GM19372 (cell line): ENCODE data around the gene ARHGEF26.

Source experiments
- ATAC-seq: cut with Tn5 transposase; IDR thresholded peaks from one replicate; pipeline ENCODE4 v1.9.1; 2021; ENCODE audit warnings: mild to moderate bottlenecking, low read depth, moderate library complexity; ENCODE audit not compliant: unreplicated experiment

Gene ARHGEF26

DNA sequence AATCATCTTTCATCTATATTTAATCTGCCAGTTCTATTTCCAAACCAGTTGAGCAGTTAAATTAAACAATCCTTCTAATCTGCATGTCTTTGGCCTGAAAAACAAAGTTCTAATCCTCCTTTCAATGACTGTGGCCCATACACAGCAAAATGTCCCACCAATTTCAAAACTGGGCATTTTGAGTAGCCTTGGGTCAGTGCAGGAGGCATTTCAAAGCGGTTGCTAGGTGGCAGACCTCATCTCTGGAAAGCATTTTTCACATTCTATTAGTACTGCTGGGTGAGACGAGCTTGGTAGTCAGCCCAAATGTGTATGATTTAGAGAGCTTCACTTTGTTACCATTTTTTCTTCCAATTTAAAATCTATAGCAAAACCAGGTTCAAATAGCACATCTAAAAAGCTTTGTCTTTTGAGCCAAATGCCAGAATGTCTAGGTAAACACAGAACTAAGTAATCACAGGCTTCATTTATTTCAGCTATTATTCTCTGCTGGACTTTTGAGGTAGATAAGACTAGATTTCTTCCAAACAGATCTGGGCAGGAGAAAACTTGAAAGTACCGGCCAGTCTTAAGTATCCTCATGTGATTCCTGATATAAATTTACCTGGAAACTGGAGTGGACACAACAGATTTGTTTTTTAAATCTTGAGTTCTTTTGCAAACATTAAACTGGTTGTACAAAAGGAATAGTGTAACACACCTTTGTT is 8.9 kb upstream of the ARHGEF26 start:
- ATAC-seq = no peak

GRCh38 chr3:154113609-154114008 is 7.6 kb upstream of the ARHGEF26 start:
- no peak for ATAC-seq

DNA sequence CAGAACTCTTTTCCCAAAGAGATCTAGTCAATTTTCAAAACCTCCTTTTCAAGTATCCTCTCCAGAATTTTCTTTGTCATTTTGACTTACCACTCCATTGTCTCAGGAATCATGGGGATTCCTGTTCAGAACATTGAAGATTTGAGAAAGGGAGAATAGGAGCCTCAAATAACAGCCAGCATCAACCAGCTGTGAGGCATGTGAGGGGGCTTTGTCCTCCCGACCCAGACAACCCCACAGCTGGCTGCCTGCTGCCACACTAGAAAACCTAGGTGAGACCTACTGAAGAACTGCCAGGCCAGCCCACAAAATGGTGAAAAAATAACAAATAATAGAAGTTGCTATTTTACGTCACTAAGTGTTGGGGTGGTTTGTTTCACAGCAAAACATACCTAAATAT is 5.9 kb upstream of the ARHGEF26 start:
- ATAC-seq = no peak

DNA sequence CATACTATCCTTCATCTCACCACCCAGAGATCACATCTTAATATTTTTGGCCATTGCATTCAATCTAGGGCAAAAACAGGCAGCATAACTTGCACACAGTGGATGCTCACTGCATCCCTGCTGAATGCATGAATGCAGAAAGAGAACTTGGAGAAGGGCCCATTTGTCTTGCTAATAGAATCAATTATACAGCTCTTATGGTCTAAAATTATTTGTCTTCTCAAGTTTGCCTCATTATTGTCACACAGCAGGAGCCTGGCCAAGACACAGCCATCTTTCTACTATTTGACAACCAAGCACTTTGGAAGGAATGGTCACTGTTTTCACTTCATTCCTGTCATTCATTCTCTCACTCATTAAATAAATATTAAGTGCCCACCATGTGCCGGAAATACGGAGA is 1.2 kb upstream of the ARHGEF26 start:
- ATAC-seq = no peak

- peak; percentile 28 for ATAC-seq
Measured at GRCh38 chr3:154121701-154122551, 736 bp downstream of the ARHGEF26 start.

GRCh38 chr3:154122552-154122911 is 1.3 kb downstream of the ARHGEF26 start:
- ATAC-seq = no peak

GRCh38 chr3:154122912-154123559 is 1.8 kb downstream of the ARHGEF26 start:
- no peak for ATAC-seq

DNA sequence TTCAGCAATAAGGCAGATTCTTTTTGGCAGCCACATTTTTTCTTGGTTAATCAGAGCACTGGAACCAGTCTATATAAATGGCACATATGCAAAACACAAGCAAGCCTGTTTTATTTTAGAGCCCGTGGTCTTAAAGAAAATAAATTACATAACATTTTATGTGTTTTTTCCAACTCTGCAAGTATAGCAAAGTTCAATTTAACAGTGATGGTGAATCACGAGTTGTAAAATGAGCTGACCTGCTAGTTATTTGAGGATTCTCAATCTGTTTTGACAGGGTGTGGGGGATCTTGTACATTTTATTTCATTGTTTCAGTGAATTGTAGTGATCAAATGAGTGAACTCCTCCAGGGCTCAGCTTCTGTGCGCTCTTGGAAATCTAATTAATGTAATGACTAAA is 2.7 kb downstream of the ARHGEF26 start:
- ATAC-seq = no peak

DNA sequence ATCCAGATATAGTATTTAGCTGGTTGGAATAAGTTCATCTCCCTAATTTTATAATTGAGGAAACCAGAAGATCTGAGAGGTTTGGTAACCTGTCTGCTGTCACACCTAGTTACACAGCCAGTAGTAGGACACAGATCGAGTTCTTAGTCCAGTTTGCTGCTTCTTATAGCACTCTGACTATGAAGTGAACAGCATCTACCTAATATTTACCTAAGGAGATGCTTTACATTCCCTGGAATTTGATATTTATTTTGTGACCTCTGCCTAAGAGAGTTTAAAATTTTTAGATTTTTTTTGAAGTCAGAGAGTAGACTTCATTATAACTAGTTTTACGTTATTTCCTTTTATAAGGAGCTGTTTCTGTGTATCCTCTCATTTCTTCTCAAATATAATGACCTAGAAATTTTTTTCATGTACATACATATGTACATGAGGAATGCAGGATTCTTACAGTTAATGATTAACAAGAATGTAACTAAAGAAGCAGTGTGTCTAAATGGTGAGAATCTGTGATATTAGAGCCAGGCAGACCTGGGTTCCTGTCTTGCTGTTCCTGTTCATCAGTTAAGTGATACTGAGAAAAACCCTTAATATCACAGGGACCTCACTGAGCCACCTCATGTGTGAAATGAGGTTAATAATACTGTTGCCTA is 4.3 kb downstream of the ARHGEF26 start:
- no peak for ATAC-seq

GRCh38 chr3:154126651-154127050 is 5.5 kb downstream of the ARHGEF26 start:
- ATAC-seq = no peak

DNA sequence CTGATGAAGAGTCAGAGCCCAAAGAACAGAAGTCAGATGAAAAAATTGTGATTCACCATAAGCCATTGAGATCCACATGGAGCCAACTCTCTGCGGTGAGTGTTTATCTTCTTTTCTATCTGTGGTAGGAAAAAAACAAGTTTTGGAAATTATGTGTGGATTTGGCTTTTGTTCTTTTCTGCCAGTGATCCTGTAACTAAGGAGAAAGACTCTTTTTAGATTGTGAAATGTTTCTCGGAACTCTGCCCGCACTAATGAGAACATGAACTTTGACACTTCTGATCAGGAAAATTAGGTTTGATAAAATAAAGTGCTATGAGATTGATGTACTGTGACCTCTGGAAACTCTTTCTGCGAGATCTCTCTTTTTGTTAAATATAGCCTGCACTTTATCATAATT is 8.4 kb downstream of the ARHGEF26 start:
- no peak for ATAC-seq

DNA sequence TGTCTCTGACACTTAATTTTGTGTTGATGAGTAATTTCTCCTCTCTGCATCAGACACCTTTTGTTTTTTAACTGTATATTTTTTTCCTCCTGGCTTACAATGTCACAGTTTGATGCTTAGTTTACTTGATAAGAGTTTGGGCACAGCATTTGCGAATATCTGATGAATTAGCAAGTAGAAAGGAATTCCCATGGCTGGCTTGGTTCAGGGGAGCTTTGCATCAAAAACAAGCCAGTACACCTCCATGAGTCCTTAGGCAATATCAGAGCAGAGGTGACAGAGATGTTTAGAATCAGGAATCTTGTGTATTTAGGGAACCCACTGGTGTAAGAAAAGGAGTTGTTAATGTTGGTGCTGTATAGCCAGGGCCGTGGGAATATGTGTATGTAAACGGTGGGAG is 9.3 kb downstream of the ARHGEF26 start:
- no peak for ATAC-seq

GRCh38 chr3:154131830-154132229 is 10.6 kb downstream of the ARHGEF26 start:
- no peak for ATAC-seq

DNA sequence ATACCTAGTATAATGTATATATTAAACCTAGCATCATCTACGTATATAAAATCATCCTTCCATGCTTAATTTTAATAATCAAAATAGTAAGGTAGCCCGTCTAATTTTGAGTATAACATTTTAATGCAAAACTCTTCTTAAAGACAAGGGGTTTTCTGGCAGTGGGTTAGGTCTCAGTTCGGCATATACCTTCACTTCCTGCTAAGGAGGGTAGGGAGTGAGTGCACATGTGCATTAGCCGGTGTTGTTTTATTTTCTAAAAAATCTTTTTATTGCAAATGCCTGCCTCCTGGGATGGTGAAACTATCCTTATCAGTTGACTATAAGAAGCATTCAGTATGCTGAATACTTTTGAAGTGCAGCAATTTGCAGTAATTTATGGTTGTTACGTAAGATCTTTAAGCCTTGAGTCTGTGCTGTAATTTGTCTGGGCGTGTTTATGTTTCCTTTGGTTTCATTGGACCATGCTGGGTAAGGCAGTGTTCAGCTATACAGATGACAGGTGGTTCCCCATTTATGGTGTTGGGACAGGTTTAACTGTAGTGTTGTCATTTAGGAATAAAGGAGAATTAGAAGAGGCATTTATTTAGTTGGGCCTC is 11.7 kb downstream of the ARHGEF26 start:
- ATAC-seq = no peak

DNA sequence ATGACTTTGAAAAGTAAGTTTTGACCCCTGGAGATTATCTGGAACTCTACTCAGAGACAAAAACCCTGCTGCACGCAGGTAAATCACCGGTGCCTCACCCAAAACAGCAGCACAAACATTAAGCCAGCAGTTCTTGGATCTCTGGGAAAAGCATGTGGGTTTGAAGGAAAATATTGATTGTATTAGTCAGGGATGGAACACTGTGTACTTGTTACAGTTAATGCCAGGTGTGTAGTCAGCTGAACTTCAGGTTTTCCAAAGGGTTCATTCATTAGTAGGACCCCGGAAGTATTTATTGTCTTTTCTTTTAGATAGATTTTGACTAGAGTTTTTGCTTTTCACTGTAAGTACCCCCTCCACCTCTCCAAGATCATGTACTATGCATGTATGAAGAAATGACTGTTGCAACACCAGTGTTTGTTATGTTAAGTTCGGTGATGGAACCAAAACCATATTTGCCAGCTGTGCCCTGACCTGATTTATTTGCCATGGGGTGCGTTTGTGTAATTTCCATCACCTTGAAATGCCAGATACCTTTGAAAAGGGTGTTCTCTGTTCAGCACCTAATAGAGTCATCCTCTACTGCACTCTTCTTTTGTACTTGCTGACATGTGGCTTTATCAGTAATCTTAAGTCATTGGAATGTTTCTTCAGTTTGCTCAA is 14.5 kb downstream of the ARHGEF26 start:
- no peak for ATAC-seq

DNA sequence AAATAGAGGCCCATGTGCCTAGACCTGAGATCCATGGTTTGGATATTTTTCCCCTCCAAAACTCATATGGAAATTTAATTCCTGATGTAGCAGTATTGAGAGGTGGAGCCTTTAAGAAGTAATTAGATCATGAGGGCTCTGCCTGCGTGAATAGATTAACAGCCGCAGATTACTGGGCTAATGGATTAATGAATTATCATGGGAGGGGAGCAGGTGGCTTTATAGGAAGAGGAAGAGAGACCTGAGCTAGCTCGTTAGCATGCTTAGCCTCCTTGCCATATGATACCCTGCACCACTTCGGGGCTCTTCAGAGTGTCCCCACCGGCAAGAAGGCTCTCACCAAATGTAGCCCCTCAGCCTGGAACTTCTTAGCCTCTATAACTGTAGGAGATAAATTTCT is 15.8 kb downstream of the ARHGEF26 start:
- ATAC-seq = no peak

DNA sequence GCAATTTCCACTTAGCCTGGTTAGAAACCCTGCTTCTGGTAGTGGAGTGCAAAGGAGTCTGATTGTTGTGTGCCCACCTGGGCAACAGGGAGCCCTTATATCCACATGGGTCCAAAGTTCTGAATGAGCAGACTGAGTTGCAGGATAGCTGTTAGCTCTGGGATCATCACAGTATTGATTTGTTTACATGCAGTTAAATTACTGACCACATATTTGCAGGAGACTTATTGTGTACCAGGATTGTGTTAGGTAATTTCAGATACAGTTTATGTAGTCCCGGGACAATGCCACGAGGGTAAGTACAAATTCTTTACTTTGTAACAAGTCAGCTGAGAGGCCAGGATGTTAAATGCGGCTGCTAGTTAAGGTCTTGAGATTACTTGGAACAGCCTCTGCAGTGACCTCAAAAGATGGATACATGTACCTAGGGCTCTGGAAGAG is 18.8 kb downstream of the ARHGEF26 start:
- no peak for ATAC-seq

DNA sequence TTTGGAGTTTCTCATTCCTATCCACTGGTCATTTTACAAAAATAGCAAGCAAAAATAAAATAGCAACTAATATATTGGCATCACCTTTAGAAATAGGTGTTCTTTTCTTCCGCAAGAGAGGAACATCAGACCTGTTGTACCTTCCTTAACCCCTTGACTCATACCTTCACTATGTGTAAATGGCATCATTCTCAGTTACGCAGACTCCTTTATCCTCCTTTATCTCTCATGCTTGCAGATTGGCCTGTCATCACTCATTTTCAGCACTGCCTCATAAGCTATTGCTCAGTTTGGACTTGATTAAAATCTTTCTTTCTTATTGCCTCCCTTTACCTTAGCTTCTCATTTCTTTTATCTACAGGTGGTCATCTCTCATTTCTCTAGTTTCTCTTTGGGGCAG is 21.4 kb downstream of the ARHGEF26 start:
- no peak for ATAC-seq

- ATAC-seq = no peak
Measured at GRCh38 chr3:154143873-154144272, 22.7 kb downstream of the ARHGEF26 start.

DNA sequence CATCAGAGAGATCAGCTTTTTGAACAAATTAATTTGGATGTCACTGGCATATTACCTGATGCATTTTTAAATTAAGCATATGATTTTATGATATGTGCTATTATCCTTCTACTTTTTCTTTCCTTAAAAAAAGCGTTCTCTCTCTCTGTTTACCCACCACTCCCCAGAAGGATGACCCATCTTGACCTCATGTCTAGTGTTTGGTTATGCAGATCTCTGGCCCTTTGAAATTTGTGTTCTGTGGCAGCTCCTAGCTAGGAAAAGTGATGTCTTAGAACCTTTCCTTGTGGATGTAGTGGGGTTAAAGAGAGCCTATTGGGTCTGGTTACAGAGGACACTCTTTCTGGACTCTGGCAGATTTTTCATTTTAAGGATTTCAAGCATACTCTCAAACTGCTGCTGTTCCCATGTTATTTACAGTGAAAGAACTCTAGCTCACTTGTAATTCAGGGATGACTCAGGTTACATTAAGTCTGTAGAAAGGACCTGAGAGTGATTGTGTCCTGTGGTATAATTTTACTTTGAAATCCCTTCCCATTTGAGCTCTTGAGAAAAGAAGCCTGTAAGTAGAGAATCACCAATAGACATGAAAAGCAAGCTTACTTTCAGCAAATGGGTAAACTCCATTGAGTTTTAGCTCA is 23.8 kb downstream of the ARHGEF26 start:
- ATAC-seq = no peak
